SU-DHL-6 (cell line): ENCODE measurements around the gene CNOT11.

Experiments used
- H2AFZ ChIP-seq: fragments of 200-600 bp; sonication (generic); 2 replicates; pipeline ENCODE4 v1.6.1; 2014; ENCODE audit warnings: low read depth, mild to moderate bottlenecking, moderate library complexity, mixed read lengths, antibody characterized with exemption, low read length; ENCODE audit not compliant: severe bottlenecking
- H3F3A ChIP-seq: fragments of 200-600 bp; shearing (Covaris generic); 2 replicates; pipeline ENCODE4 v1.6.0; 2016; ENCODE audit warnings: antibody characterized with exemption, mild to moderate bottlenecking; ENCODE audit not compliant: insufficient read depth
- H3K27ac ChIP-seq: fragments of 200-600 bp; sonication (generic); 2 replicates; pipeline ENCODE4 v1.5.1; 2016; ENCODE audit warnings: low read depth, mild to moderate bottlenecking, low read length, moderate library complexity, mixed read lengths
- H3K27me3 ChIP-seq: fragments of 200-600 bp; sonication (generic), shearing (Covaris generic); 2 replicates; pipeline ENCODE4 v1.6.0; 2014; ENCODE audit warnings: mild to moderate bottlenecking, low read length
- H3K36me3 ChIP-seq: fragments of 200-600 bp; sonication (generic); 2 replicates; pipeline ENCODE4 v1.6.1; 2014; ENCODE audit warnings: mild to moderate bottlenecking, low read length, mixed read lengths
- H3K4me2 ChIP-seq: fragments of 300-600, 200-600 bp; shearing (Covaris generic), sonication (generic); 2 replicates; pipeline ENCODE4 v1.6.0; 2014; ENCODE audit warnings: low read length, low read depth, mild to moderate bottlenecking; ENCODE audit not compliant: poor library complexity, severe bottlenecking
- H3K4me3 ChIP-seq: fragments of 200-600 bp; sonication (generic); 2 replicates; pipeline ENCODE4 v1.5.1; 2014; ENCODE audit warnings: antibody characterized with exemption, low read length, mild to moderate bottlenecking, mixed read lengths; ENCODE audit not compliant: insufficient read depth, poor library complexity, severe bottlenecking
- H3K79me2 ChIP-seq: fragments of 200-600 bp; sonication (generic); 2 replicates; pipeline ENCODE4 v1.6.1; 2014; ENCODE audit warnings: mild to moderate bottlenecking, low read length, moderate library complexity; ENCODE audit not compliant: insufficient read depth
- H3K9ac ChIP-seq: fragments of 200-600 bp; sonication (generic); 2 replicates; pipeline ENCODE4 v1.7.0; 2014; ENCODE audit warnings: mild to moderate bottlenecking, low read length
- H3K9me2 ChIP-seq: fragments of 200-600 bp; sonication (generic); replicated peaks from 2 replicates; pipeline ENCODE4 v1.6.1; 2014; ENCODE audit warnings: low read length; ENCODE audit not compliant: insufficient read depth
- H3K9me3 ChIP-seq: fragments of 200-600 bp; sonication (generic); 2 replicates; pipeline ENCODE4 v1.6.1; 2014; ENCODE audit warnings: low read length, mixed read lengths; ENCODE audit not compliant: insufficient read depth
- H4K20me1 ChIP-seq: fragments of 200-600 bp; sonication (generic); 2 replicates; pipeline ENCODE4 v1.6.1; 2014; ENCODE audit warnings: low read depth, mild to moderate bottlenecking, antibody characterized with exemption, low read length, moderate library complexity, mixed read lengths
- EZH2phosphoT487 ChIP-seq: fragments of 200-600 bp; sonication (generic), shearing (Covaris generic); conservative IDR thresholded peaks from 2 replicates; pipeline ENCODE4 v1.6.1; 2018; ENCODE audit warnings: mild to moderate bottlenecking, antibody characterized with exemption, low read length, moderate library complexity, mixed read lengths
- TF ChIP-seq, protein P1 (sequence below): fragments of 200-600 bp; sonication (generic); IDR thresholded peaks from one replicate; pipeline ENCODE4 v1.5.1; 2017; ENCODE audit warnings: antibody characterized with exemption, mild to moderate bottlenecking, low read length, moderate library complexity; ENCODE audit not compliant: insufficient read depth, poor library complexity, severe bottlenecking

CNOT11 gene

DNA sequence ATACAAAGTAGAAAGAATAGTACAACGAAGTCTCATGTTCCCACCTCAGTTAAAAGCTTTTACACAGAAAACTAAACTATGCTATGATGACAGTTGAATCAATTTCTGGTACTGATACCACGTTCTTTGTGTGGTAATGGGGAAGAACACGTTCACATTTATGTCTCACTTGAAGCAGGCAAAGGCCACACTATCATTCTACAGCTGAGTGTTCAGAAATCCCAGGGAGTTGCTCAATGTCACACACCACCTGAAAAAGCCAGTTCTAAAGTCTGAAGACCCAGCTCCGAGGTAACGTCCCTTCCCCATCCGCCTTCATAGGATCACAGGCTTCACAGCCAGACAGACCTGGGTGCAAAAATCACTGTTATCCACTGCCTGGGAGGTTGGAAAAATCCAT is 46.9 kb downstream of the CNOT11 start:
- no peaks in the 10 kb centered on the region for H3K9me2 ChIP-seq
- TF ChIP-seq, protein P1, sequence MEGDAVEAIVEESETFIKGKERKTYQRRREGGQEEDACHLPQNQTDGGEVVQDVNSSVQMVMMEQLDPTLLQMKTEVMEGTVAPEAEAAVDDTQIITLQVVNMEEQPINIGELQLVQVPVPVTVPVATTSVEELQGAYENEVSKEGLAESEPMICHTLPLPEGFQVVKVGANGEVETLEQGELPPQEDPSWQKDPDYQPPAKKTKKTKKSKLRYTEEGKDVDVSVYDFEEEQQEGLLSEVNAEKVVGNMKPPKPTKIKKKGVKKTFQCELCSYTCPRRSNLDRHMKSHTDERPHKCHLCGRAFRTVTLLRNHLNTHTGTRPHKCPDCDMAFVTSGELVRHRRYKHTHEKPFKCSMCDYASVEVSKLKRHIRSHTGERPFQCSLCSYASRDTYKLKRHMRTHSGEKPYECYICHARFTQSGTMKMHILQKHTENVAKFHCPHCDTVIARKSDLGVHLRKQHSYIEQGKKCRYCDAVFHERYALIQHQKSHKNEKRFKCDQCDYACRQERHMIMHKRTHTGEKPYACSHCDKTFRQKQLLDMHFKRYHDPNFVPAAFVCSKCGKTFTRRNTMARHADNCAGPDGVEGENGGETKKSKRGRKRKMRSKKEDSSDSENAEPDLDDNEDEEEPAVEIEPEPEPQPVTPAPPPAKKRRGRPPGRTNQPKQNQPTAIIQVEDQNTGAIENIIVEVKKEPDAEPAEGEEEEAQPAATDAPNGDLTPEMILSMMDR, result no peak
- TF ChIP-seq EZH2phosphoT487, result no peak
- H3K27me3 ChIP-seq, result no peaks in the 10 kb centered on the region
- H3K4me3 ChIP-seq, result no peak overlapping the region
- H3K4me2 ChIP-seq, result no peak overlapping the region
- H3K79me2 ChIP-seq, result peaks cover 12% of the 10 kb centered on the region; the same call in 1 of the 2 replicates
- no peaks in the 10 kb centered on the region for H3K36me3 ChIP-seq
- H2AFZ ChIP-seq, result no peak overlapping the region
- H3F3A ChIP-seq, result no peaks in the 10 kb centered on the region
- H3K9me3 ChIP-seq, result no peaks in the 10 kb centered on the region
- H4K20me1 ChIP-seq, result no peaks in the 10 kb centered on the region
- H3K27ac ChIP-seq, result no peak overlapping the region
- H3K9ac ChIP-seq, result no peak overlapping the region

DNA sequence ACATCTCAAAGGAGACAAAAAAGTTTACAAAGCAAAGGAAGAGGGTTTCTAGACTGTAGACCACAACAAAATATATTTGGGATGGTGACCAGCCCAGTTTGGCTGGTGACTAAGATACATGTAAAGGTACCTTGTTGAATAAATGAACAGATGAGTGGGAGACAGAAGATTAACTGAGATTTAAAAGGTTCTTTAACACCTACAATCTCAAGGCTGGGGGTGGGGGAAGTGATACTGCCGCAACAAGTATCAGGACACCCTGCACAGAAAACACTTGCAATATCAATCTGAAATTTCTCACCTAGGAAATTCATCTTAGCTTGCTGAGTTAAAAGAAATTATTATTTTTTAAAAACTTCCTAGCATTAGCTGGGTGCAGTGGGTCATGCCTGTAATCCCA is 47.5 kb downstream of the CNOT11 start:
- no peak overlapping the region for H3K27ac ChIP-seq
- TF ChIP-seq EZH2phosphoT487, result no peak
- TF ChIP-seq, protein P1, result no peak
- no peaks in the 10 kb centered on the region for H3F3A ChIP-seq
- peaks cover 12% of the 10 kb centered on the region; the same call in 1 of the 2 replicates for H3K79me2 ChIP-seq
- no peaks in the 10 kb centered on the region for H4K20me1 ChIP-seq
- H3K36me3 ChIP-seq, result no peaks in the 10 kb centered on the region
- no peaks in the 10 kb centered on the region for H3K9me3 ChIP-seq
- no peaks in the 10 kb centered on the region for H3K27me3 ChIP-seq
- H3K9me2 ChIP-seq, result no peaks in the 10 kb centered on the region
- H3K4me2 ChIP-seq, result no peak overlapping the region
- no peak overlapping the region for H2AFZ ChIP-seq
- no peak overlapping the region for H3K4me3 ChIP-seq
- H3K9ac ChIP-seq, result no peak overlapping the region

DNA sequence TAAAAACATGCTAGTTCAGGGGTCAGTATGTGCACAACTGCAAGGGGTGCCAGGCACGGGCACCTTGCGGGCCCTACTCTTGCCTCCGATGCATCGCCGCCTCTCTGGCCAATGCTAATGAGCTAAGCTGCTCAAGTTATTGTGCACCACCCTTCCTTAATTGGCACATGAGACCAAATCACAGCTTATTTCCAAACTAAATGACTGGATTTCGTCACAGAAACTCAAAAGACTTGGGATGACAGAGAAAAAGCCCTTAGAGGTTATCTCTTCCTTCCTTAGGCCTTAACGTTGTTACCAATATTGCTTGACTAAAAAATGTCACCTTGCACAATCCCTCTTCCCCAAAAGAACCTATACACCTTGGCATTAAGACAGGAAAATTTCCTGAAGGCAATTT is 48.1 kb downstream of the CNOT11 start:
- Histone ChIP-seq H3F3A (no peaks in the 10 kb centered on the region), H3K9me2 (no peaks in the 10 kb centered on the region), H2AFZ (no peak overlapping the region), H3K9me3 (no peaks in the 10 kb centered on the region), H4K20me1 (no peaks in the 10 kb centered on the region), H3K79me2 (peaks cover 16% of the 10 kb centered on the region; the same call in 1 of the 2 replicates), H3K27me3 (no peaks in the 10 kb centered on the region), H3K4me2 (no peak overlapping the region), H3K4me3 (no peak overlapping the region), H3K36me3 (no peaks in the 10 kb centered on the region), H3K27ac (no peak overlapping the region), H3K9ac (no peak overlapping the region)
- TF ChIP-seq, protein P1, result no peak
- TF ChIP-seq EZH2phosphoT487, result no peak
